CD4-positive, alpha-beta T cell treated with Interleukin-12 subunit alpha and Interleukin-12 subunit beta, for 1 hour (primary cell): Measurements from ENCODE around the gene RWDD2A.
A peak's percentile ranks its signal among the peaks of the same experiment; 100 is the strongest.
"Not testable (repeated sequence)": the region's sequence is repeated elsewhere in the genome, so short reads cannot be mapped to it uniquely, and the experiment has no call there.

ENCODE experiments used
- DNase-seq: peaks from one replicate; pipeline ENCODE4 v3.0.0-alpha.2; 2020

The RWDD2A gene

GRCh38 chr6:83192871-83193746 is at the start of gene RWDD2A, which contains the start of gene PGM3:
RWDD2A (plus strand) TSS chr6:83193357; CDS start chr6:83194452, 1,095 bp downstream.
PGM3 (minus strand) TSS chr6:83193265; CDS start chr6:83191012, 2,253 bp downstream.
- DNase-seq = peak; percentile 89

- DNase-seq = no peak
These were observed 42.0 kb upstream of the RWDD2A start for GRCh38 chr6:83151114-83151513.

GRCh38 chr6:83152913-83153312 is 40.2 kb upstream of the RWDD2A start:
- DNase-seq = no peak

- no peak for DNase-seq
These were observed 39.2 kb upstream of the RWDD2A start for GRCh38 chr6:83153883-83154521.

GRCh38 chr6:83155794-83156193 is 37.4 kb upstream of the RWDD2A start:
- no peak for DNase-seq

- DNase-seq = no peak
These were observed 33.0 kb upstream of the RWDD2A start for GRCh38 chr6:83160167-83160566.

GRCh38 chr6:83167726-83168278 is 25.4 kb upstream of the RWDD2A start:
- no peak for DNase-seq

- DNase-seq = no peak
These were observed 24.6 kb upstream of the RWDD2A start for GRCh38 chr6:83168556-83168955.

GRCh38 chr6:83169106-83169505 is 24.1 kb upstream of the RWDD2A start:
- DNase-seq = no peak

GRCh38 chr6:83169511-83169910 is 23.6 kb upstream of the RWDD2A start:
- DNase-seq = no peak

- DNase-seq = no peak
These were observed 16.9 kb upstream of the RWDD2A start for GRCh38 chr6:83176246-83176645.

GRCh38 chr6:83180426-83180950 is 12.7 kb upstream of the RWDD2A start:
- DNase-seq = no peak

- DNase-seq = no peak
These were observed 11.0 kb upstream of the RWDD2A start for GRCh38 chr6:83182114-83182513.

GRCh38 chr6:83183082-83183828 is 9.9 kb upstream of the RWDD2A start:
- no peak for DNase-seq

- DNase-seq = no peak
These were observed 8.1 kb upstream of the RWDD2A start for GRCh38 chr6:83185096-83185495.

GRCh38 chr6:83188501-83188900 is 4.7 kb upstream of the RWDD2A start:
- no peak for DNase-seq

GRCh38 chr6:83190626-83191025 is 2.5 kb upstream of the RWDD2A start:
- DNase-seq = no peak

- DNase-seq = not testable (repeated sequence)
These were observed 1.2 kb upstream of the RWDD2A start for GRCh38 chr6:83191974-83192373.

GRCh38 chr6:83192456-83192855 is 701 bp upstream of the RWDD2A start:
- no peak for DNase-seq

GRCh38 chr6:83193747-83194566 is 800 bp downstream of the RWDD2A start:
- peak; percentile 6 for DNase-seq

- no peak for DNase-seq
These were observed 5.5 kb downstream of the RWDD2A start for GRCh38 chr6:83198486-83199172.
